ENCODE results near the gene CLDN20. TPM values are rescaled to one million over a fixed set of nuclear protein-coding genes. Genes with fewer than 3 reads are reported as not detected.
"Not testable (repeated sequence)": the region's sequence is repeated elsewhere in the genome, so short reads cannot be mapped to it uniquely, and the experiment has no call there.

Gene CLDN20
- total RNA-seq, 1 donor from 2014 or later: not detected

DNA sequence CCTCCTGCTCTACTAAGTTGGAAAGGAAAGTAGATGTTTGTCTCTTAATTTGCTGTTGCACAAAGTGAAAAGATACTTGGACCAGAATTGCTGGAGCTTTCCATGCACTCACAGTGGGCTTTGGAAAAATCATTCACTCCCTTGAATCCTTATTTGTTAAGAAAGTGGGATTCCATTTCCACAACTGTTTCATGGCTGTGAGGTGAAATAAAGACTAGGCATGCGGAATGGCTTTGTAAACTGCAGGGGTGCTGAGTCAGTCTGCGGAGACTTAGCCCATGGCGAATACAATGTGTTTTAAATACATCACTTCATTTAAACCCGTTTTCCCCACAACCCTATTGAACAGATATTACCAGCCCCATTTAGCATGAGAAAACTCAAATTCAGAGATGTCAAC is 36.8 kb upstream of the CLDN20 start:
- TF ChIP-seq, protein P1, sequence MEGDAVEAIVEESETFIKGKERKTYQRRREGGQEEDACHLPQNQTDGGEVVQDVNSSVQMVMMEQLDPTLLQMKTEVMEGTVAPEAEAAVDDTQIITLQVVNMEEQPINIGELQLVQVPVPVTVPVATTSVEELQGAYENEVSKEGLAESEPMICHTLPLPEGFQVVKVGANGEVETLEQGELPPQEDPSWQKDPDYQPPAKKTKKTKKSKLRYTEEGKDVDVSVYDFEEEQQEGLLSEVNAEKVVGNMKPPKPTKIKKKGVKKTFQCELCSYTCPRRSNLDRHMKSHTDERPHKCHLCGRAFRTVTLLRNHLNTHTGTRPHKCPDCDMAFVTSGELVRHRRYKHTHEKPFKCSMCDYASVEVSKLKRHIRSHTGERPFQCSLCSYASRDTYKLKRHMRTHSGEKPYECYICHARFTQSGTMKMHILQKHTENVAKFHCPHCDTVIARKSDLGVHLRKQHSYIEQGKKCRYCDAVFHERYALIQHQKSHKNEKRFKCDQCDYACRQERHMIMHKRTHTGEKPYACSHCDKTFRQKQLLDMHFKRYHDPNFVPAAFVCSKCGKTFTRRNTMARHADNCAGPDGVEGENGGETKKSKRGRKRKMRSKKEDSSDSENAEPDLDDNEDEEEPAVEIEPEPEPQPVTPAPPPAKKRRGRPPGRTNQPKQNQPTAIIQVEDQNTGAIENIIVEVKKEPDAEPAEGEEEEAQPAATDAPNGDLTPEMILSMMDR (IDR thresholded peaks at IDR 0.05): no peak
- TF ChIP-seq POLR2AphosphoS5 (IDR thresholded peaks at IDR 0.05; ENCODE audit: insufficient read depth in 1 of 2, low read depth in 1 of 2): no peak
- no peak for TF ChIP-seq POLR2A (IDR thresholded peaks at IDR 0.05)
- no peak for DNase-seq (ENCODE audit: extremely low spot score in 2 of 2)
- no peak overlapping the region for H3K27ac ChIP-seq
- H3K9me3 ChIP-seq: no peaks in the 10 kb centered on the region
- no peak overlapping the region for H3K4me3 ChIP-seq
- H3K4me1 ChIP-seq: peaks cover 16% of the 10 kb centered on the region
- no peaks in the 10 kb centered on the region for H3K36me3 ChIP-seq
- no peaks in the 10 kb centered on the region for H3K27me3 ChIP-seq
- intact Hi-C loops (cut with DNase I): no loop called here

DNA sequence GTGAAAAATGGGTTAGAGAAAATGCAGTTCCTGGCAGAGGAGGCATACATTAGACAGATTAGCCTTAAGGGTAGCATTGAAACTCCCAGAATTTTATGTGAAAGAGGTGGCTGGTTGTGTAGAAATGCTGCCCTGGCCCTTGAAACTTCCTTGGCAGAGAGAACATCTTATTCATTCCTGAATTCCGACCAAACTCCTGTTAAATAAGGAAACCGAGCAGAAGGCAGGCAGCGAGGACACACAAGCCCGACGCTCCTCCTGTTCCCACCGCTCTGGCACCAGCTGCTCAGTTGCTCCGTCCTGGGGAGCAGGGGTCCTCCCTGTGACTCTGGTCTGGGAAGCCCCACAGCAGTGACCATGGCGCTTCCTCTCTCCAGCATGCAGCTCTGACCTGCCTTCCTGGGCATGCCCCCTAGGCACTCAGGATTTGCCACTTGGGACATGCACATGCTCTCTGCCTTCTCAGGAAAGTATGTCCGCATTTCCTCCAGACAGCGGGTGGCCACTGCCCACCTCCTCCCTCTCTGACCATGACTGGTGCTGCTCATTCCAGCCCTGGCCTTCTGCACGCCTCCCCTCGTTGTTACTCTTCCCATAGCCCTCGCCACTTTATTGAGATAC is 35.2 kb upstream of the CLDN20 start:
- H3K27ac ChIP-seq: no peak overlapping the region
- H3K4me3 ChIP-seq: no peak overlapping the region

DNA sequence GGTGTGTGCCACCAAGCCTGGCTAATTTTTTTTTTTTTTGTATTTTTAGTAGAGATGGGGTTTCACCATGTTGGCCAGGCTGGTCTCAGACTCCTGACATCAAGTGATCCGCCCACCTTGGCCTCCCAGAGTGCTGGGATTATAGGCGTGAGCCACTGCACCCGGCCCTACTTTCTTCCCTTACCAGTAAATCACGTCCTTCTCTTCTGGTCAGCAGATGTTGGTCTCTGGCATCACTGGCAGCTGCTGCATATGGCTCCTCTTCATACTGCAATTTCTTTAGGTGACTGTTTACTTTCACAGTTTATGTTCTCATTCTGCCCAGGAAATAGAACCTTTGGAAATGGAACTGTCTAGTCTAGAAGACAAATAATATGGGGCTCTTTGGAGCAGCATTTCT is 32.8 kb upstream of the CLDN20 start:
- DNase-seq (ENCODE audit: extremely low spot score in 2 of 2); H3K27me3 ChIP-seq; H3K9me3 ChIP-seq; H3K27ac ChIP-seq; H3K36me3 ChIP-seq; H3K4me3 ChIP-seq; intact Hi-C loops (cut with DNase I): not testable (repeated sequence)
- H3K4me1 ChIP-seq: peaks cover 16% of the 10 kb centered on the region

More for the DNA sequence above, 35.2 kb upstream of the CLDN20 start:
- intact Hi-C loops (cut with DNase I): no loop called here
- DNase-seq (ENCODE audit: extremely low spot score in 2 of 2): no peak
- H3K27me3 ChIP-seq: no peaks in the 10 kb centered on the region
- H3K9me3 ChIP-seq: no peaks in the 10 kb centered on the region
- H3K36me3 ChIP-seq: no peaks in the 10 kb centered on the region
- H3K4me1 ChIP-seq: peaks cover 16% of the 10 kb centered on the region
- TF ChIP-seq POLR2AphosphoS5 (IDR thresholded peaks at IDR 0.05; ENCODE audit: insufficient read depth in 1 of 2, low read depth in 1 of 2) (peak in 1 of 2 donors; percentile 15), POLR2A (IDR thresholded peaks at IDR 0.05) (no peak)

DNA sequence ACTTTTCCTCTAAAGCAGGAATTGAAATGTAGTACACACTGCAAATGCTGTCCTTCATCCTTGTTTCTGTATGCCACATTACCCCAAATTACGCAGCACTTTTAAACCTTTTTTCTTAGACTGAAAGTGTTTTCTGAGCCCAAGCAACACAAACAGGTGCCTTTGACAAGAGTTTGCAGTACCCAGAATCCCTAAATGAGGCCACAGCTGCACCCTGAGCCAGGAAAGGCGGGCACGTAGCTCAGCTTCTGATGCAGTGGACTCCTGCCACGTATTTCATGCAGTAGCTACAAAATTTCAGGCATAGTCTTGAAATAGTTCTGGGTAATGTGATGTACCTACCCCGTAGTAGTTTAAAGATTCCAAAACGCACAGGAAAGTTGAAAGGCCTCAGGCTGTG is 31.0 kb upstream of the CLDN20 start:
- no peak overlapping the region for H3K4me3 ChIP-seq
- no peaks in the 10 kb centered on the region for H3K36me3 ChIP-seq
- H3K9me3 ChIP-seq: no peaks in the 10 kb centered on the region
- intact Hi-C loops (cut with DNase I): no loop called here
- no peak for TF ChIP-seq POLR2AphosphoS5 (IDR thresholded peaks at IDR 0.05; ENCODE audit: insufficient read depth in 1 of 2, low read depth in 1 of 2)
- no peak overlapping the region for H3K27ac ChIP-seq
- peaks cover 13% of the 10 kb centered on the region for H3K4me1 ChIP-seq
- no peaks in the 10 kb centered on the region for H3K27me3 ChIP-seq
- no peak for DNase-seq (ENCODE audit: extremely low spot score in 2 of 2)

DNA sequence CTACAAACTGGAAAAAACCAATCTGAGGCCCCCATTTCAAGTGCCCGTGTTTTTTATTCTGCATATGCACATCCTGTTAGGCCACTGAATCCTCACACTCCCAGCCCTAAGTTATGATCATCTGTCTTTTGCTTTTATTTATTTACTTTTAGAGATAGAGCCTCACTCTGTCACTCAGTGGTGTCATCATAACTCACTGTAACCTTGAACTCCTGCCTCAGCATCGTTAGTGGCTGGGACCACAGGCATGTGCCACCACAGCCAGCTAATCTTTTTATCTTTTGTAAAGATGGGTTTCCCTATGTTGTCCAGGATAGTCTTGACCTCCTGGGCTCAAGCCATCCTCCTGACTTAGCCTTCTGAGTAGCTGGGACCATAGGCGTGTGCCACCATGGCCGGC is 29.6 kb upstream of the CLDN20 start:
- H3K4me1 ChIP-seq: peaks cover 3% of the 10 kb centered on the region
- no peaks in the 10 kb centered on the region for H3K27me3 ChIP-seq
- no peak for DNase-seq (ENCODE audit: extremely low spot score in 2 of 2)
- H3K9me3 ChIP-seq: no peaks in the 10 kb centered on the region
- no peak overlapping the region for H3K27ac ChIP-seq
- TF ChIP-seq POLR2AphosphoS5 (IDR thresholded peaks at IDR 0.05; ENCODE audit: insufficient read depth in 1 of 2, low read depth in 1 of 2) (no peak), POLR2A (IDR thresholded peaks at IDR 0.05) (no peak)
- TF ChIP-seq, protein P1 (IDR thresholded peaks at IDR 0.05): no peak
- intact Hi-C loops (cut with DNase I): no loop called here
- no peaks in the 10 kb centered on the region for H3K36me3 ChIP-seq
- H3K4me3 ChIP-seq: no peak overlapping the region

DNA sequence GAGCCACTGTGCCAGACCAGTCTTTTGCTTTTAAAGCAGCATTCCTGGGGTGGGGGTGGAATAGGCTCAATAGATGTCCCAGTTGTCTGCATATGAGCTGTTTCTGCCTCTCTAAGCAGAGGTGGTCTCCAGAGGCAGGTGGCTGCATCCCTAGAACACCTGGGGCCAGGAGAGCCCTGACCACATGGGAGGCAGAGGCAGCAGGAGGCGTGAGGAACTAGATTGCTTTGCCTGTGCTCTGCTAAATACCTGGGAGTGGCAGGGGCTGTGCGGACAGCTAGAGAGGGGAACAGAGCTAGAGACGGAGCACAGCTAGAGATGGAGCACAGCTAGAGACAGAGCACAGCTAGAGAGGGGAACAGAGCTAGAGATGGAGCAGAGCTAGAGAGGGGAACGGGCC is 29.1 kb upstream of the CLDN20 start:
- no peaks in the 10 kb centered on the region for H3K9me3 ChIP-seq
- no peaks in the 10 kb centered on the region for H3K27me3 ChIP-seq
- no peaks in the 10 kb centered on the region for H3K4me1 ChIP-seq
- no peak overlapping the region for H3K4me3 ChIP-seq
- no peaks in the 10 kb centered on the region for H3K36me3 ChIP-seq
- intact Hi-C loops (cut with DNase I): no loop called here
- TF ChIP-seq POLR2A (IDR thresholded peaks at IDR 0.05) (no peak), POLR2AphosphoS5 (IDR thresholded peaks at IDR 0.05; ENCODE audit: insufficient read depth in 1 of 2, low read depth in 1 of 2) (no peak)
- TF ChIP-seq, protein P1 (IDR thresholded peaks at IDR 0.05): no peak
- DNase-seq (ENCODE audit: extremely low spot score in 2 of 2): no peak
- H3K27ac ChIP-seq: peak overlapping the region; percentile 20
